HG02970 (cell line): Measurements from ENCODE around the gene PRMT7.

Experiments
- ATAC-seq: cut with Tn5 transposase; IDR thresholded peaks from one replicate; pipeline ENCODE4 v1.9.1; 2021; ENCODE audit warnings: mild to moderate bottlenecking, moderate library complexity, moderate number of reproducible peaks; ENCODE audit not compliant: unreplicated experiment, low FRiP score

Gene PRMT7

GRCh38 chr16:68373528-68374245, 62.9 kb downstream of the PRMT7 start:
- ATAC-seq: no peak

DNA sequence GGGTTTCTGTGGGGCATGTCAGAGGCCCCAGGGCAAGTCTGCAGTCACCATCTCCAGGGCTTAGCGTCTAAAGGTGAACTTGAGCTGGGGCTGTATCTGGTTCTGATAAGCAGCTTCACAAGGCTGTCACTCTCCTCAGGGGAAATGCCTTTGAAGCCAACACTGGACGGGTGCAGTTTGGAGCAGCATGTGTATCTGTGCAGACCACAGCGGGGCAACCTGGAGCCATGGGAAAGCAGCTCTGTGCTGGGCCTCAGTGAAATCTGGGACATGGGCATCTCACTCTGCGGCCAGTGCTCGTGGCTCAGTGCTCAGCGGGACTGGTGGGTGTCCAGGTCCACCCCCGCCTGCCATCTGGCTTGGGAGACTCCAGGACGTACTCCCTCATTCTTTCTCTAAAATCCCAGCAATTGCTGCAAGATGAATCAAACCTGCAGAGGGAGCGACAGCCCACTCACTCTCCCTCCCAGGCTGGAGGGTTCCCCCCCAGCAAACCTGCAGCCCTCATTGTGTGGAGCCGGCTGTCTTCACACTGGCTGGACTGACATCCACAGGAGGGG, 63.5 kb downstream of the PRMT7 start:
- no peak for ATAC-seq

GRCh38 chr16:68374961-68375660, 64.3 kb downstream of the PRMT7 start:
- no peak for ATAC-seq

DNA sequence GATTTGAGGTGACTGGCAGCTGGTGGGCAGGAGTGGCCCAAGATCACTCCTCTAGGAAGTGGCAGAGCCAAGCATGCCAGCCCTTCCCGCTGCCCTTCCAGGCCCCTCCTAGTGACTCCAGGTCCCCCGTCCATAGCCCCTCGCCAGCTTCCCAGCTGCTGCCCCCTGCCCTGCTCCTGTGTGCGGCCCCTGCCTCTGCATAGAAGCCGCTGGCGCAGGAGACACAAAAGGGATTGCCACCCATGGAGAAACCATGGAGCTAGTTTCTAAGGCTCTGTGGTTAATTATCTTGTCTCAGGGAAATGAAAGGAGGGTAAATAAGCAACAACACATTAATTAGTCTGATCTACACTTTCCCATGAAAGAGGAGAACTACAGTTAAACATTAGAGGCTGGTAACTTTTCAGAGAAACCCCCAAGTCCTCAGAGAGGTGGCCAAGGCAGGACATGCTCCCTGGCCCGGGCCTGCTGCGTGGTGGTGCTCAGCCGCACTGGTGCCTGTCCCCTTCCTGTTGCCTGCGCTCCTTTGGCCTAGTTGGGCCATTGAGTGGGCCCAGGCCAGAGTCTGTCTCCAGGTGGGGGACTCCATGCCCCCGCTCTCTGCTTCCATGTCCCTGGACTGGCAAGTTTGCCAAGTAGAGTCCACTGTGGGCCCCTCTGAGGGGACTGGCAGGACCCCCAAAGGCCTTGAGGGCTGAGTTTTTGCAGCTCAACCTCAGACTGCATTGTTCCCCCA, 65.2 kb downstream of the PRMT7 start:
- no peak for ATAC-seq

DNA sequence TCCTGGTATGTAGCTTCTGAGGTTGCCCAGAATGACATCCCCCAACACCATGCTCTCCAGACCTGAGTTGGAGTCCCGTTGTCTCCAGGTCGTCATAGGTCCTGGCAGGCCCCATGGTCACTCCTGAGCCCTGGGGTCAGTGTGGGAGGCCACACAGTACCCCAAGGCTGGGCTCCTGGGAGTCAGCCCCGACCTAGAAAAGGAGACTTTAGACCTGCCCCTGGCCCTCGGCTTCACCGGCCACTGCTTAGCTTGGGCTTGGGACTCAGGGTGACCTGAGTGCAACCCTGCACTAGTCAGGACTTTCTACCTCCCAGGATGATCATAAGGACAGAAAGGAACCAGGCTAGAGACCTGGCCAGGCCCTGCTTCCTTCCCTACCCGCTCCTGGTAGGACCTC, 65.8 kb downstream of the PRMT7 start:
- ATAC-seq: no peak

- no peak for ATAC-seq
Observed at GRCh38 chr16:68377221-68377620, 66.4 kb downstream of the PRMT7 start.

DNA sequence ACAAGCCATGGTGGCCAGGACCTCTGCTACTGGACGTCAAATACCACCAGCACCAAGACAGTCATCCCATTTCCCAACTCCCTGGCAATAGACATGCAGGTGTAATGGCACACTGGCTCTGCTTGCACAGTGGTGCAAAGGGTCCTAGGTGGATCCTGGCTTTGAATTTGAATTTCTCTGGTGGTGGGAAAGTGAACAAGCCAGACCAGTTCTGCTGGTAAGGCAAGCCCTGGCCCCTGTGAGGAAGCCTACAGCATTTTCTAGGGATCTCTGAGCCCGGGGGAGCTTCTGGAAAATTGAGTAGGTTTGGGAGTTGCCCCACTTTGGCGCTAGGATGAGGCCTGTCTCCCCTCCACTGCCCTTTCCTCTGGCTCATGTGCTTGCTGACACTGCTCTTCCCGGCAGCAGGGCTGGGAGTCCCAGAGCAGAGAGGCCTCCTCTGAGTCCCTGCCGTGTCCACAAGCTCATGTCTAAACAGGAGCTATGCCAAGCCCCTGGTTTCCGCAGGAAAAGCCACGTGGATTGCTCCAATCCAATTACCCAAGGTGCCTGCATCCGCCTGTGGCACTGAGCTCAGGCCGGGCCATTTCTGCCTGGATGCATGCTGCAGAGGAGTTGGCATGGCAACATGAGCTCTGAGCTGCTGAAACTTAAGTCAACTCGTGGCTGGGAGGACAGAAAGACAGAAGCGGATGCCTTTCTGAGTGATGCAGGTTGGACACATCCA, 67.0 kb downstream of the PRMT7 start:
- no peak for ATAC-seq

DNA sequence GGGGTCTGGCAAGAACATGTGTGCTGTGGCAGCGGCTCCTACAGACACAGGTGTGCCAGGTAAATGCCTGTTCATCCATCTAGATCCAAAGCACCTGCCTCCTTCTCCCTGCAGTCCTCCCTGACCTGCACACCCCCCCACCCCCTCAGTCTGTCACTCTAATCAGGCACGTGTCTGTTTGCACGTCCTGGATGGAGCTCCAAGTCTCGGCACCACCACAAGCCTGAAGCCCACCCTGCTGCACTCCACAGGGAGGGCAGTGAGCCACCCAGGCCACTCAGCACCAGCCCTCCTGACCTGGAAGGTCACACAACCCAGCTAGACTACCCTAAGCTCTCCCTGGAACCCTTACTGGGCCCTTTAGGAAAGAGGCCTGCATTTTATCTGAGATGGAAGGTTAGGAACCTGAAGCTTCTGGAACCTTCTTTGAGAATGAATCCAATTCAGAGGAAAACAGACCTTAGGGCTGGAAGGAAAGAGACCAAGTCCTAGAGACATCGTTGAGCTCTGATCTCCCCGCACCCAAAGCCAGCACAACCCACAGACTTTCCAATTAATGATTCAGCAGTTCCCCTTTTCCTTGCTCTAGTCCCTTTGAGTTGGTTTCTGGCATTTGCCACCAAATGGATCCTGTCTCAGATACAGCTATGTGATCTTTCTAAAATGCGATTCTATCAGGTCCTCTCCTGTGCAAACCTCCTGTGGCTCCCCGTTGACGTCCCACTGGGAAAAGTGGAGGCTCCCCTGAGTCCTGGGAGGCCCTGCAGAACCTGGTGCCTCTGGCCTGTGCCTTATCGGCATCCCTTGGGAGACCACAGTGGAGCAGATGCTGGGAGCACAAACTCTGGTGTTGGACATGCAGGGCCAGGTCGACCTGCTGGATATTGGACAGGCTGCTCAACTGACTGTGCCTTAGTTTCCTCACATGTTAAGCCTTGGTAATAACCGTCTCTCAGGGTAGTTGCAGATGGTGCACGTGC, 67.9 kb downstream of the PRMT7 start:
- no peak for ATAC-seq

GRCh38 chr16:68379472-68380347, 68.9 kb downstream of the PRMT7 start:
- no peak for ATAC-seq

- ATAC-seq: no peak
Observed at GRCh38 chr16:68380348-68380670, 69.5 kb downstream of the PRMT7 start.

GRCh38 chr16:68380676-68381362, 70.0 kb downstream of the PRMT7 start:
- ATAC-seq: no peak

DNA sequence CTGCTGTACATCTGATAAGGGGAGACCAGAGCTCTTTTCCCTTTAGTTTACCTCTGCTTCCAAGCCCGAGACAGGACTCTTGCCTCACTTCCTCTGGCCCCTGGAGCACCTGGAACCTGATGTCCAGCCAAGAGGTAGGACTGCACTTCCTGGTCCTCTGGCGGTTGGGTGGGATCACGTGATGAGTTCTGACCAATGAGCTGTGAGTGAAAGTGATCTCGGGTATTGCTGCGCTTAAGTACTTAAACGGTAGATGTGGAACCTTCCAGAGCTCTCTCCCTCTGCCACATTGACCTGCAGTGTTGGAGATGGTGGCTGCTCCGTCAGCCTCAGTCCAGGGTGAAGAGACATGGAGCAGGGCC, 70.5 kb downstream of the PRMT7 start:
- ATAC-seq: no peak

GRCh38 chr16:68382296-68382718, 71.5 kb downstream of the PRMT7 start:
- no peak for ATAC-seq

DNA sequence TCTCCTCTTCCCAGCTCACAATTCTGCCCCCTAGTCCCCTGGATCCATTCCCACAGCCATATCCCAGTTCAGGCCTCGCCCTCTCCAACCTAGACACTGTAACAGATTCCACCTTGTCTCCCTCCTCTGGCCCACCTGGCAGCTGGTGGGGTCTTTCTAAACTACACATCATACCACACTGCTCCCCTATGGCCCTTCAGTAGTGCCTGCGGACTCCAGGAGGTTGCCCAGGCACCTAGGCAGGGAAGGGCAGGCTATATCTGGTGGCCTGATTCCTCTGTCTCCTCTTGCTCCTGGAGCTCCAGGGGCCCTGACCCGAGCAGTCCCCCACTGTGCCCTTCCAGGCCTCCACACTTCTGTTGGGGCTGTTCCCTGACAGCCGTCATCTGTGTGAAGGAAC, 73.0 kb downstream of the PRMT7 start:
- no peak for ATAC-seq

GRCh38 chr16:68384288-68385161, 73.7 kb downstream of the PRMT7 start:
- no peak for ATAC-seq

DNA sequence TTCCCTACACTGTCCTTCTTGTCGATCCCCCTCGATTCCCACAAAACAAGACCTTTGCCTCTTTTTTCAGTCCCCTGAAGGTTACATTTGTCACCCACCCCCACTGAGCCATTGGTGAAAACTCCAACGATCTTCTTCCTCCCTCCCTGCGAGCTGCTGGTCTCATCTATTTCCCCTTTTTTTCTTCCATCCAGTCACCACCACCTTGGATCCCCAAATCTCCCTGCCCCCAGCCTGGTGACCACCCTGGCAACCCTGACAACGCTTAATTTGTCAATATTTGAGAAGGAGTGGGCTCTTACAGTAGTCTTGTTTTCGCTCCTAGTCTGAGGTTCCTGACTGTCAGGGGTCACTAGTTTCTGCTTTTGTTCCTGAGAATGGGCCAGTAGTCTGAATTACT, 74.6 kb downstream of the PRMT7 start:
- no peak for ATAC-seq

- no peak for ATAC-seq
Observed at GRCh38 chr16:68386628-68387027, 75.8 kb downstream of the PRMT7 start.
